Stimulated activated CD4-positive, alpha-beta T cell treated with anti-CD3 and anti-CD28 coated beads, TNF-alpha, amount 100 ng/mL, for 1 hour (primary cell): ENCODE results near the gene SLC22A12.
"Not testable (repeated sequence)": the region's sequence is repeated elsewhere in the genome, so short reads cannot be mapped to it uniquely, and the experiment has no call there.

Experiments
- DNase-seq, 3 donors: peaks; one replicate each; pipeline ENCODE4 v3.0.0-alpha.2; 2020; ENCODE audit warnings: low read depth in 3 of 3, low spot score in 1 of 3

The SLC22A12 gene

GRCh38 chr11:64585150-64585549 lies 5.9 kb upstream of the SLC22A12 start:
- DNase-seq = no peak

GRCh38 chr11:64586366-64586765 lies 4.7 kb upstream of the SLC22A12 start:
- DNase-seq = no peak

- DNase-seq = no peak
Observed at GRCh38 chr11:64588701-64589100, 2.3 kb upstream of the SLC22A12 start.

GRCh38 chr11:64591257-64592233 lies 525 bp downstream of the SLC22A12 start:
- no peak for DNase-seq

GRCh38 chr11:64592234-64592615 lies 1.2 kb downstream of the SLC22A12 start:
- no peak for DNase-seq

- no peak for DNase-seq
Observed at GRCh38 chr11:64592656-64593055, 1.6 kb downstream of the SLC22A12 start.

- DNase-seq = no peak
Observed at GRCh38 chr11:64593156-64594105, 2.4 kb downstream of the SLC22A12 start.

- DNase-seq = no peak
Observed at GRCh38 chr11:64594159-64594939, 3.3 kb downstream of the SLC22A12 start.

GRCh38 chr11:64595922-64596321 lies 4.9 kb downstream of the SLC22A12 start:
- not testable (repeated sequence) for DNase-seq

GRCh38 chr11:64597671-64598101 lies 6.7 kb downstream of the SLC22A12 start:
- no peak for DNase-seq

- DNase-seq = no peak
Observed at GRCh38 chr11:64598106-64598796, 7.2 kb downstream of the SLC22A12 start.

- no peak for DNase-seq
Observed at GRCh38 chr11:64598797-64599697, 8.0 kb downstream of the SLC22A12 start.

GRCh38 chr11:64599698-64600211 lies 8.7 kb downstream of the SLC22A12 start:
- DNase-seq = no peak

GRCh38 chr11:64600281-64600992 lies 9.4 kb downstream of the SLC22A12 start:
- no peak for DNase-seq

- DNase-seq = no peak
Observed at GRCh38 chr11:64601605-64602465, 10.8 kb downstream of the SLC22A12 start.

- no peak for DNase-seq
Observed at GRCh38 chr11:64602466-64603070, 11.5 kb downstream of the SLC22A12 start.
